Type B pancreatic cell (in vitro differentiated cells): ENCODE data around the gene ENG. TPM values are rescaled to one million over a fixed set of nuclear protein-coding genes. Genes with fewer than 3 reads are reported as not detected.

Source experiments
- DNase-seq: peaks from one replicate; pipeline ENCODE4 v3.0.0; 2021; ENCODE audit warnings: mixed read lengths; ENCODE audit not compliant: unreplicated experiment; ENCODE audit errors: extremely low spot score
- H3K27ac Mint-ChIP-seq: 2 replicates; pipeline ENCODE4 v1.8.0; 2021; ENCODE audit warnings: mild to moderate bottlenecking, mixed read lengths
- H3K27me3 Mint-ChIP-seq: 2 replicates; pipeline ENCODE4 v1.8.0; 2021; ENCODE audit warnings: mixed read lengths
- H3K36me3 Mint-ChIP-seq: 2 replicates; pipeline ENCODE4 v1.8.0; 2021; ENCODE audit warnings: mixed read lengths
- H3K4me1 Mint-ChIP-seq: one replicate; pipeline ENCODE4 v1.8.0; 2021; ENCODE audit warnings: mixed read lengths; ENCODE audit not compliant: unreplicated experiment
- H3K4me3 Mint-ChIP-seq: 2 replicates; pipeline ENCODE4 v1.8.0; 2021; ENCODE audit warnings: mild to moderate bottlenecking, mixed read lengths
- H3K9me3 Mint-ChIP-seq: 2 replicates; pipeline ENCODE4 v1.8.0; 2021; ENCODE audit warnings: mixed read lengths
- CTCF ChIP-seq: fragments of 200-600 bp; sonication (generic); conservative IDR thresholded peaks from 2 replicates; pipeline ENCODE4 v1.5.0; 2021; ENCODE audit warnings: antibody characterized with exemption, mild to moderate bottlenecking
- total RNA-seq: library from RNA; stranded (reverse); gene quantifications from 2 replicates; pipeline ENCODE4 v1.2.1, GENCODE V29; 2021; ENCODE audit warnings: low replicate concordance

The ENG gene
- total RNA-seq, 1 donor from 2014 or later, result 1.6 TPM

GRCh38 chr9:127790094-127790855 is 64.2 kb downstream of the ENG start:
- Mint-ChIP-seq H3K9me3 (no peaks in the 10 kb centered on the region), H3K27ac (no peak overlapping the region), H3K4me3 (no peak overlapping the region), H3K27me3 (no peaks in the 10 kb centered on the region), H3K4me1 (peaks cover 10% of the 10 kb centered on the region), H3K36me3 (peaks cover 14% of the 10 kb centered on the region)
- no peak for TF ChIP-seq CTCF
- DNase-seq, result no peak

DNA sequence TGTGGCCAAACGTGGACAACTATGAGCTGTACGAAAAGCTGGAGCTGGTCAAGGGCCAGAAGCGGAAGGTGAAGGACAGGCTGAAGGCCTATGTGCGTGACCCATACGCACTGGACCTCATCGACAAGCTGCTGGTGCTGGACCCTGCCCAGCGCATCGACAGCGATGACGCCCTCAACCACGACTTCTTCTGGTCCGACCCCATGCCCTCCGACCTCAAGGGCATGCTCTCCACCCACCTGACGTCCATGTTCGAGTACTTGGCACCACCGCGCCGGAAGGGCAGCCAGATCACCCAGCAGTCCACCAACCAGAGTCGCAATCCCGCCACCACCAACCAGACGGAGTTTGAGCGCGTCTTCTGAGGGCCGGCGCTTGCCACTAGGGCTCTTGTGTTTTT is 65.3 kb downstream of the ENG start:
- Mint-ChIP-seq H3K27ac (no peak overlapping the region), H3K36me3 (peaks cover 14% of the 10 kb centered on the region), H3K9me3 (no peaks in the 10 kb centered on the region), H3K4me1 (peaks cover 10% of the 10 kb centered on the region), H3K27me3 (no peaks in the 10 kb centered on the region), H3K4me3 (no peak overlapping the region)
- TF ChIP-seq CTCF, result no peak
- DNase-seq, result no peak

- DNase-seq, result no peak
- Mint-ChIP-seq H3K27ac (no peak overlapping the region), H3K9me3 (no peaks in the 10 kb centered on the region), H3K27me3 (no peaks in the 10 kb centered on the region), H3K4me3 (no peak overlapping the region), H3K36me3 (peaks cover 14% of the 10 kb centered on the region), H3K4me1 (peaks cover 10% of the 10 kb centered on the region)
- no peak for TF ChIP-seq CTCF
These were observed 66.0 kb downstream of the ENG start for GRCh38 chr9:127788337-127789011.

DNA sequence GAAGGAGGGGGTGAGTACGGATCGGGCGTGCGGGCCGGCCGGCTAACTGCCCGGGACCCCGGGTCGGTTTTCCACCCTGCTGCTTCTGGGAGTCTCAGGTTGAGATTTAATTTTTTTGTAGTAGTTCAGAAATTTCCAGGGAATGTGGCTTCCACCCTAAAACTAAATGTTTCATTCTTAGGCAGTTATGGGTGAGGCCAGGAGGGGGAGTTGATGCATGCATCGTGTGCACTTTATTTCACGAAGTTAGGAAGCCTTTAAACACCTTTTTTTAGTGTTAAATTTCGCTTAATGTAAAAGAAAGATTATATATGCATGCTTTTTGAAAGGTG is 67.7 kb downstream of the ENG start:
- no peaks in the 10 kb centered on the region for H3K27me3 Mint-ChIP-seq
- peak; percentile 65 for TF ChIP-seq CTCF
- peak overlapping the region; percentile 85 for H3K27ac Mint-ChIP-seq
- no peak for DNase-seq
- H3K36me3 Mint-ChIP-seq, result peaks cover 14% of the 10 kb centered on the region
- H3K4me3 Mint-ChIP-seq, result peak overlapping the region; percentile 95
- H3K9me3 Mint-ChIP-seq, result no peaks in the 10 kb centered on the region
- peaks cover 10% of the 10 kb centered on the region for H3K4me1 Mint-ChIP-seq

- Mint-ChIP-seq H3K27ac (peak within 1 kb of the TSS; percentile 85), H3K4me3 (peak within 1 kb of the TSS; percentile 95), H3K9me3 (no peaks in the 10 kb centered on the region), H3K4me1 (peaks cover 10% of the 10 kb centered on the region), H3K36me3 (peaks cover 14% of the 10 kb centered on the region), H3K27me3 (no peaks in the 10 kb centered on the region)
- DNase-seq, result peak; percentile 96
- no peak for TF ChIP-seq CTCF
These were observed 68.3 kb downstream of the ENG start, which contains the start of gene CDK9 for GRCh38 chr9:127785933-127786772. CDK9 (plus strand) TSS chr9:127786034; CDS start chr9:127786149, 115 bp downstream.
